ENCODE results near the gene PSMD3.
"Not testable (repeated sequence)": the region's sequence is repeated elsewhere in the genome, so short reads cannot be mapped to it uniquely, and the experiment has no call there.

PSMD3 gene

GRCh38 chr17:40000161-40000560, 19.6 kb downstream of the PSMD3 start:
- no peak for DNase-seq

- DNase-seq = not testable (repeated sequence)
Observed at GRCh38 chr17:40001335-40001734, 20.7 kb downstream of the PSMD3 start.

GRCh38 chr17:40004072-40004471, 23.5 kb downstream of the PSMD3 start:
- DNase-seq = no peak

DNA sequence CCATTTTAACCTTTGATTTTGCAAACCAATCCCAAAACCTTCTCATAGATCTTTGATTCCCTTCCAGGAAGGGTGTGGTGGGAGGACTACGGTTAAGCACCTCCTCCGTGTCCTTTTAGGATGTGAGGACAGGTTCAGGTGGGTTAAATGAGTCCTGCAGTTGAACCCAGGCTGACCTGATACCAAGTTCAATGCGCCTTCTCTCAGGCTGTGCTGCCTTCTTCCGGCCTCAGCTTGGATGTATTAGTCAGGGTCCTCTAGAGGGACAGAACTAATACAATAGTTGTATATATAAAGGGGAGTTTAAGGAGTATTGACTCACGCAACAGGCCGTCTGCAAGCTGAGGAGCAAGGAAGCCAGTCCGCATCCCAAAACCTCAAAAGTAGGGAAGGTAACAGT, 24.1 kb downstream of the PSMD3 start:
- no peak for DNase-seq

- no peak for DNase-seq
Observed at GRCh38 chr17:40005520-40005919, 24.9 kb downstream of the PSMD3 start.

DNA sequence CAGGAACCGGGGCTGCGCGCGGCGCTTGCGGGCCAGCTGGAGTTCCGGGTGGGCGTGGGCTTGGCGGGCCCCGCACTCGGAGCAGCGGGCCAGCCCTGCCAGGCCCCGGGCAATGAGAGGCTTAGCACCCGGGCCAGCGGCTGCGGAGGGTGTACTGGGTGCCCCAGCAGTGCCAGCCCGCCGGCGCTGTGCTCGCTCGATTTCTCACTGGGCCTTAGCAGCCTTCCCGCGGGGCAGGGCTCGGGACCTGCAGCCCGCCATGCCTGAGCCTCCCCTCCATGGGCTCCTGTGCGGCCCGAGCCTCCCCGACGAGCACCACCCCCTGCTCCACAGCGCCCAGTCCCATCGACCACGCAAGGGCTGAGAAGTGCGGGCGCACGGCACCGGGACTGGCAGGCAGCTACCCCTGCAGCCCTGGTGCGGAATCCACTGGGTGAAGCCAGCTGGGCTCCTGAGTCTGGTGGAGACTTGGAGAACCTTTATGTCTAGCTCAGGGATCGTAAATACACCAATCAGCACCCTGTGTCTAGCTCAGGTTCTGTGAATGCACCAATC, 30.4 kb downstream of the PSMD3 start:
- DNase-seq = not testable (repeated sequence)

DNA sequence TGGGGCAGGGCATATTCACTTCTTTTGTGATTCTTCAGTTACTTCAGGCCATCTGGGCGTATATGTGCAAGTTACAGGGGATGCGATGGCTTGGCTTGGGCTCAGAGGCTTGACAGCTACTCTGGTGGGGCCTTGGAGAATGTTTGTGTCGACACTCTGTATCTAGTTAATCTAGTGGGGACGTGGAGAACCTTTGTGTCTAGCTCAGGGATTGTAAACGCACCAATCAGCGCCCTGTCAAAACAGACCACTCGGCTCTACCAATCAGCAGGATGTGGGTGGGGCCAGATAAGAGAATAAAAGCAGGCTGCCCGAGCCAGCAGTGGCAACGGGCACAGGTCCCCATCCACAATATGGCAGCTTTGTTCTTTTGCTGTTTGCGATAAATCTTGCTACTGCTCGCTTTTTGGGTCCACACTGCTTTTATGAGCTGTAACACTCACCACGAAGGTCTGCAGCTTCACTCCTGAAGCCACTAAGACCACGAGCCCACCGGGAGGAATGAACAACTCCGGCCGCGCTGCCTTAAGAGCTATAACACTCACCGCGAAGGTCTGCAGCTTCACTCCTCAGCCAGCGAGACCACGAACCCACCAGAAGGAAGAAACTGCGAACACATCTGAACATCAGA, 31.5 kb downstream of the PSMD3 start:
- not testable (repeated sequence) for DNase-seq

DNA sequence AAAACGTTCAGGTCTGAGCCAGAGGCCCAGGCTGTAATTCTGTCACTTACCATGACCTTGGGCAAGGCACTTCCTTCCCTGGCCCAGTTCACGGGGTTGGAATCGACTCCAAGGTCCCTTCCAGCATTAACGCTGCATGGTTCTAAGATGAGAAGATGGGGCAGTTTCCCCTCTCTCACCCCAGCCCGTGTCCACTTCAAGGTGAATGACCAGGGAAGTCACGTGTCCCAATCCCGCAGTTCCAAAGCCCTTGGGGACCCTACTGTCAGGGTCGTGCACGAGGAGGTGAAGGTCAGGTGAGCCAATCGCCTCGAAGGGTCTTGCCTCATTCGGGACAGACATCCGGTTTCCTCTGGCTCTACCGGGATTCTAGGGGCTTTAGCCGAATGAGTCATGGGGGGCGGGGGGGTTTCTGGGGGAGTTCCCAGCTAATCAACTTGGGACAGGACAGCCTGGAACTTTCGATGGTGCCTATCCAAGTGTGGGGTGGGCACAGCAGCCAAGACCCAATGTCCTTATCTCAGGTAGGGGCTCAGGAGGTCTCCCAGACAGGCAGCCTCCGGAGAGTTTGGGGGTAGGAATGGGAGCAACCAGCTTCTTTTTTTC, 33.9 kb downstream of the PSMD3 start:
- DNase-seq = no peak

GRCh38 chr17:40015005-40015997, 34.7 kb downstream of the PSMD3 start, which contains the start of gene CSF3:
TSS of gene CSF3 (plus strand) at chr17:40015440. CDS start at chr17:40015475, 35 bp downstream.
- no peak for DNase-seq

- no peak for DNase-seq
Observed at GRCh38 chr17:40015998-40016985, 35.7 kb downstream of the PSMD3 start.

DNA sequence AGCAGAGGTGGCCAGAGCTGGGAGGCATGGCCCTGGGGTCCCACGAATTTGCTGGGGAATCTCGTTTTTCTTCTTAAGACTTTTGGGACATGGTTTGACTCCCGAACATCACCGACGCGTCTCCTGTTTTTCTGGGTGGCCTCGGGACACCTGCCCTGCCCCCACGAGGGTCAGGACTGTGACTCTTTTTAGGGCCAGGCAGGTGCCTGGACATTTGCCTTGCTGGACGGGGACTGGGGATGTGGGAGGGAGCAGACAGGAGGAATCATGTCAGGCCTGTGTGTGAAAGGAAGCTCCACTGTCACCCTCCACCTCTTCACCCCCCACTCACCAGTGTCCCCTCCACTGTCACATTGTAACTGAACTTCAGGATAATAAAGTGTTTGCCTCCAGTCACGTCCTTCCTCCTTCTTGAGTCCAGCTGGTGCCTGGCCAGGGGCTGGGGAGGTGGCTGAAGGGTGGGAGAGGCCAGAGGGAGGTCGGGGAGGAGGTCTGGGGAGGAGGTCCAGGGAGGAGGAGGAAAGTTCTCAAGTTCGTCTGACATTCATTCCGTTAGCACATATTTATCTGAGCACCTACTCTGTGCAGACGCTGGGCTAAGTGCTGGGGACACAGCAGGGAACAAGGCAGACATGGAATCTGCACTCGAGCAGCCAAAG, 36.9 kb downstream of the PSMD3 start:
- DNase-seq = no peak

DNA sequence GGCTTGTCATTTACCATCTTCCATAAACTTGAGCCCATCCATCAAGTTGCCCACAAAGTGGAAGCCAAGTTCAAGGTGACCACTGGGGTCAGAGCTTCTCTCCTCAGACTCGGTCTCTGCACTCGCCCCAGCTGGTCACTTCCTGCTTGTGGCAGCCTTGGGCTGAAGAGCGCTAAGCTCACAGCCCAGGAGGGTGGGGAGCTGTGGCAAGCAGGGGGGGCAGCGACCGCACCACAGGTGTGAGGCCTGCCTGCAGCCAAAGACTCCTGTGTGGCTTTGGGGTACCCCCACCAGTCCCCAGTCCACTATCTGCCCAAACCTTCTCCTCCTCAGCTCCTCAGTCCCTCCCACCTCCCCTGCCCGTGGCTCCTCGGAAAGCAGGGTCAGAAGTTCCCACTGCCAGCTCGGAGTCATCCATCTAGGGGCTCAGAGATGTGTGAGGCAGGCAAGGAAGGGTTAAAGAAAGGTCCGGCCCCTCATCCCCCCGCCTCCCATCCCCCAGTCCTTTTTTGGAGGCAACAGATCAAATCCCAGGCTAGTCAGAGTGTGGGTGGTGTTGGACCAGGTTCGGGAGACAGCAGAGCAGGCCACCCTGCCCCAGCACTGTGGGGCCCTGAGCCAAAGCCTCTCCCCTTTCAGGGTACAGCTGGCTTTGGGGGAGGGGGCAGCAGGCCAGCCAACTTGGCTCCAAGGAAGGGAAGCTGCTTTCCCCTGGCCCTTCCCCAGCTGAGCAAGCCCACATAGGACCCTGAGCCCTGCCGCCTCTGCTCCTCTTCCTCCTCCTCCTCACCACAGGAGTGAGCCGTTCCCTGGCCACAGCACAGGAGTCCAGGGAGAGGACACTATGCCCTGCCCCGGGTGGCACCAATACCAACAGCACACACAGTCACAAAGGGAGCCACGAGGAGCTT, 37.9 kb downstream of the PSMD3 start:
- no peak for DNase-seq

DNA sequence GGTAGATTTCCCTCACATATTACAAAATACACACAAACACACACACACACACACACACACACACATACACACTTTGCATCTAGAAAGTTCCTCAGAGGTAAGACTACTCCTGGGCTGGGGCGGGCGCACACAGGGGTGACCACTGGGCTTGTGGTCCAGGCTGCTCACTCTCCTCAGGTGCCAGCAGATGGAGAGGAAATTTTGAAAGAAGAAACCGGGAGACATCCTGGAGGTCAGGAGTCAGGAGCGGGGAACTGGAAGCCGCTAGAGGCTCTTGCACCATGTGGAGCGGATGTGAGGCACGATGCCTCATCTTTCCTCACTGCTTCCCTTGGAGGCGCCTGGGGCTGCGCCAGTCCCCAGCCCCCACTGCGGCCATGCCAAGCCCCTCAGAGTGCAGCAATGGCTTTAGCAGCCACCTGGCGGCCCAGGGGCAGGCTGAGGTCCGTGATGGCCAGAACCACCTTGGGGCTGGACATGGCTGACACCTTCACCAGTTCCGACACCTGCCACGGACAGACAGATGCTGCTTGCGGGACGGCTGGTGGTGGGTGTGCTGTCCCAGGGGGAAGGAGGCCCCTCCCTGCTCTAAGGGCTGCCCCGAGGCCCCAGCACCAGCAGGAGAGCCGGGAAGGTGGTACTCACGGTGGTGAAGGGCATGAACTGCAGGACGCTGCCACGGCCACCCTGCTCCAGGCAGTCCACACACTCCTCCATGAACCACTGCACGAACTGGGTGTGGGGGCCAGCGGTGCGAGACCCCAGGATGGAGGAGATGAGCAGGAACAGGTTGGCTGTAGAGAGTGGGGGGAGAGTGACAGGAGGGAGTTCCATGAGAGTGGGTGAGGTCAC, 38.8 kb downstream of the PSMD3 start:
- no peak for DNase-seq

DNA sequence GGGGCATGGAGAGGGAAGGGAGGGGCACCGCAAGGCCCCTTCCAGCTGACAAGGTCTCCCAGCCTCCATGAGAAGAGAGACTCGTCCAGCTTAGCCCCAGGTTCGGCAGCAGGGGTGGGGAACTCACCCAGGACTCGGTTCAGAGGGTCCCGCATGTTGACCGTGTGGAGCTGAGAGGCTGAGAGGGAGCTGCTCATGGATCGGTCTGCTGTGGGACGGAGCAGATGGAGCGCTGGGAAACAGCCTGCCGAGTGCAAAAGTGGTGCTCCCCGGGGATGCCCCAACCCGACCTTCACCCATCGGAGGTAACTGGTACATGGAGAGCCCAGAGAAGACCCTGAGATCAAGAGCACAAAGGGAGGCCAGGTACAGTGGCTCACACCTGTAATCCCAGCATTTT, 39.5 kb downstream of the PSMD3 start:
- no peak for DNase-seq

GRCh38 chr17:40021451-40021971, 40.9 kb downstream of the PSMD3 start:
- DNase-seq = no peak

- no peak for DNase-seq
Observed at GRCh38 chr17:40022497-40022896, 41.9 kb downstream of the PSMD3 start.

- no peak for DNase-seq
Observed at GRCh38 chr17:40022961-40023541, 42.4 kb downstream of the PSMD3 start.

DNA sequence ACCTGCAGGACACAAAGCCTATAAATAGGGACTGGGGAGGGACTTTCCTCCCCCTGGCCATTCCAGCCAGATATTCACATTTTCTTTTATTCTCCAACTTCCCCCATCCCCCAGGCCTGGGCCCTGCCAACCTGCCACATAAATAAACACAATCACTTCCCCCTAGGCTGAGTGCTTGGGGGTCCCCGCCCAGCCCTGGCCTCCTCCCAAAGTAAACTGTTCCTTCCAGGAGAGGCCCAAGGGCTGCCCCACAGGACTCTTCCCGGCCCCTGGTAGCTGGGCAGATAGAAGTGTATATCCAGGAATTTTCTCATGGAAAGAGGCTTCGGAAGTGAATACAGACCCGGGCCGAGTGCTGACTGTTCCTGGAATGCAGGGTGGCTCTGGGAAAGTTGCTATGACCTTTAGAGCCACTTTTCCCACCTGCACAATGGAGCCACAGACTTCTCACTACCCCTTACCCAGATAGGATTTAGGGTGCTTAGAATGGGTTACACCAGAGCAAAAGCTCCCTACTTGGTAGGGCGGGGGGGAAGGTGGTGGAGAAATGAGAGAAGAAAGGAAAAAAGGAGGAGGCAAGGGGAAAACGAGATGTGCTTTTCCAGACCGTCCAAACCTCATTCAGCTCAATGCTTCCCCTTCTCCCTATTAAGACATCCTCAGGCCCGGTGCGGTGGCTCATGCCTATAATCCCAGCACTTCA, 43.1 kb downstream of the PSMD3 start:
- DNase-seq = no peak
